ENCODE results near the gene SH3BP5.

The SH3BP5 gene

GRCh38 chr3:15330031-15330596, 2.3 kb downstream of the SH3BP5 start:
- H2BK12ac ChIP-seq (ENCODE audit: low read length), result no peak overlapping the region
- H3K4me1 ChIP-seq (ENCODE audit: control insufficient read depth in 2 of 2, insufficient read depth in 1 of 2, low read depth in 1 of 2, low read length in 2 of 2), result peaks cover 10 to 11% of the 10 kb centered on the region in 2 donors
- no peak overlapping the region for H4K91ac ChIP-seq (ENCODE audit: low read depth, low read length, poor library complexity)
- H2BK15ac ChIP-seq (ENCODE audit: low read length), result no peak overlapping the region
- H3K27ac ChIP-seq (replicated peaks; ENCODE audit: low read length), result no peak overlapping the region
- H2BK5ac ChIP-seq (ENCODE audit: low read length), result no peak overlapping the region
- no peak overlapping the region for H3K4ac ChIP-seq (ENCODE audit: low read length)
- no peak for DNase-seq (ENCODE audit: low spot score)
- H3K27me3 ChIP-seq (ENCODE audit: control insufficient read depth in 3 of 3, insufficient read depth in 3 of 3, low read depth in 1 of 3, low read length in 3 of 3), result peaks cover 0 to 32% (median 16%) of the 10 kb centered on the region in 3 experiments
- no peak overlapping the region for H3K4me3 ChIP-seq (ENCODE audit: low read length in 2 of 2)
- H3K14ac ChIP-seq (ENCODE audit: low read length), result no peak overlapping the region
- no peak overlapping the region for H2AK5ac ChIP-seq (ENCODE audit: low read depth, low read length)
- H3K79me1 ChIP-seq (ENCODE audit: low read depth, low read length), result no peaks in the 10 kb centered on the region
- H3K4me2 ChIP-seq (ENCODE audit: insufficient read depth, low read length, poor library complexity, severe bottlenecking), result no peak overlapping the region
- no peak overlapping the region for H4K8ac ChIP-seq (ENCODE audit: low read depth, low read length)
- H3K9ac ChIP-seq (ENCODE audit: low read depth, low read length, poor library complexity), result no peak overlapping the region
- H3K36me3 ChIP-seq (replicated peaks in 1 of 2; ENCODE audit: control insufficient read depth in 2 of 2, insufficient read depth in 2 of 2, low read length in 2 of 2), result no peaks in the 10 kb centered on the region
- no CpG with 5 or more reads among the region's 10 CpGs for WGBS, 2 donors (ENCODE audit: extremely low coverage in 2 of 2, insufficient read length in 2 of 2, insufficient replicate concordance in 1 of 2)
- H2AFZ ChIP-seq (ENCODE audit: low read length), result peak overlapping the region; percentile 31
- no peaks in the 10 kb centered on the region for H3K9me3 ChIP-seq (replicated peaks in 1 of 2; ENCODE audit: control insufficient read depth in 2 of 2, insufficient read depth in 1 of 2, low read depth in 1 of 2, low read length in 2 of 2)
- H2BK120ac ChIP-seq (ENCODE audit: low read depth, low read length), result no peak overlapping the region
- no peak overlapping the region for H3K23ac ChIP-seq (ENCODE audit: low read depth, low read length, poor library complexity)
- H3K18ac ChIP-seq (ENCODE audit: low read length), result no peak overlapping the region

- Histone ChIP-seq H3K23ac (ENCODE audit: low read depth, low read length, poor library complexity) (no peak overlapping the region), H2AFZ (ENCODE audit: low read length) (peak overlapping the region; percentile 31), H3K14ac (ENCODE audit: low read length) (no peak overlapping the region), H3K4me1 (ENCODE audit: control insufficient read depth in 2 of 2, insufficient read depth in 1 of 2, low read depth in 1 of 2, low read length in 2 of 2) (peaks cover 10 to 15% of the 10 kb centered on the region in 2 donors), H2BK12ac (ENCODE audit: low read length) (no peak overlapping the region), H3K79me1 (ENCODE audit: low read depth, low read length) (no peaks in the 10 kb centered on the region), H3K9ac (ENCODE audit: low read depth, low read length, poor library complexity) (no peak overlapping the region), H4K8ac (ENCODE audit: low read depth, low read length) (no peak overlapping the region), H2BK120ac (ENCODE audit: low read depth, low read length) (no peak overlapping the region), H3K4me2 (ENCODE audit: insufficient read depth, low read length, poor library complexity, severe bottlenecking) (no peak overlapping the region), H3K27me3 (ENCODE audit: control insufficient read depth in 3 of 3, insufficient read depth in 3 of 3, low read depth in 1 of 3, low read length in 3 of 3) (peaks cover 0 to 32% (median 16%) of the 10 kb centered on the region in 3 experiments), H4K91ac (ENCODE audit: low read depth, low read length, poor library complexity) (no peak overlapping the region), H2BK15ac (ENCODE audit: low read length) (no peak overlapping the region), H3K18ac (ENCODE audit: low read length) (no peak overlapping the region), H2BK5ac (ENCODE audit: low read length) (no peak overlapping the region), H3K27ac (replicated peaks; ENCODE audit: low read length) (no peak overlapping the region), H2AK5ac (ENCODE audit: low read depth, low read length) (no peak overlapping the region), H3K4ac (ENCODE audit: low read length) (no peak overlapping the region), H3K36me3 (replicated peaks in 1 of 2; ENCODE audit: control insufficient read depth in 2 of 2, insufficient read depth in 2 of 2, low read length in 2 of 2) (no peaks in the 10 kb centered on the region), H3K9me3 (replicated peaks in 1 of 2; ENCODE audit: control insufficient read depth in 2 of 2, insufficient read depth in 1 of 2, low read depth in 1 of 2, low read length in 2 of 2) (no peaks in the 10 kb centered on the region), H3K4me3 (ENCODE audit: low read length in 2 of 2) (no peak overlapping the region)
- WGBS, 2 donors (ENCODE audit: extremely low coverage in 2 of 2, insufficient read length in 2 of 2, insufficient replicate concordance in 1 of 2), result no CpG with 5 or more reads among the region's 11 CpGs
- no peak for DNase-seq (ENCODE audit: low spot score)
Observed at GRCh38 chr3:15329046-15330005, 3.1 kb downstream of the SH3BP5 start.

GRCh38 chr3:15327941-15328340, 4.4 kb downstream of the SH3BP5 start:
- H2BK120ac ChIP-seq (ENCODE audit: low read depth, low read length), result no peak overlapping the region
- no peak overlapping the region for H3K4me3 ChIP-seq (ENCODE audit: low read length in 2 of 2)
- H2AFZ ChIP-seq (ENCODE audit: low read length), result no peak overlapping the region
- no peak overlapping the region for H3K18ac ChIP-seq (ENCODE audit: low read length)
- no CpG with 5 or more reads among the region's 7 CpGs for WGBS, 2 donors (ENCODE audit: extremely low coverage in 2 of 2, insufficient read length in 2 of 2, insufficient replicate concordance in 1 of 2)
- no peak overlapping the region for H3K27ac ChIP-seq (replicated peaks; ENCODE audit: low read length)
- no peak overlapping the region for H3K4me2 ChIP-seq (ENCODE audit: insufficient read depth, low read length, poor library complexity, severe bottlenecking)
- no peak overlapping the region for H4K91ac ChIP-seq (ENCODE audit: low read depth, low read length, poor library complexity)
- H3K9ac ChIP-seq (ENCODE audit: low read depth, low read length, poor library complexity), result no peak overlapping the region
- H2AK5ac ChIP-seq (ENCODE audit: low read depth, low read length), result no peak overlapping the region
- H3K79me1 ChIP-seq (ENCODE audit: low read depth, low read length), result no peaks in the 10 kb centered on the region
- H2BK12ac ChIP-seq (ENCODE audit: low read length), result no peak overlapping the region
- no peak overlapping the region for H3K14ac ChIP-seq (ENCODE audit: low read length)
- H3K9me3 ChIP-seq (replicated peaks in 1 of 2; ENCODE audit: control insufficient read depth in 2 of 2, insufficient read depth in 1 of 2, low read depth in 1 of 2, low read length in 2 of 2), result no peaks in the 10 kb centered on the region
- H4K8ac ChIP-seq (ENCODE audit: low read depth, low read length), result no peak overlapping the region
- no peak overlapping the region for H2BK5ac ChIP-seq (ENCODE audit: low read length)
- no peak for DNase-seq (ENCODE audit: low spot score)
- H2BK15ac ChIP-seq (ENCODE audit: low read length), result no peak overlapping the region
- H3K27me3 ChIP-seq (ENCODE audit: control insufficient read depth in 3 of 3, insufficient read depth in 3 of 3, low read depth in 1 of 3, low read length in 3 of 3), result peaks cover 0 to 20% (median 10%) of the 10 kb centered on the region in 3 experiments
- no peak overlapping the region for H3K4ac ChIP-seq (ENCODE audit: low read length)
- H3K36me3 ChIP-seq (replicated peaks in 1 of 2; ENCODE audit: control insufficient read depth in 2 of 2, insufficient read depth in 2 of 2, low read length in 2 of 2), result no peaks in the 10 kb centered on the region
- H3K23ac ChIP-seq (ENCODE audit: low read depth, low read length, poor library complexity), result no peak overlapping the region
- peaks cover 10 to 16% of the 10 kb centered on the region in 2 donors for H3K4me1 ChIP-seq (ENCODE audit: control insufficient read depth in 2 of 2, insufficient read depth in 1 of 2, low read depth in 1 of 2, low read length in 2 of 2)

DNA sequence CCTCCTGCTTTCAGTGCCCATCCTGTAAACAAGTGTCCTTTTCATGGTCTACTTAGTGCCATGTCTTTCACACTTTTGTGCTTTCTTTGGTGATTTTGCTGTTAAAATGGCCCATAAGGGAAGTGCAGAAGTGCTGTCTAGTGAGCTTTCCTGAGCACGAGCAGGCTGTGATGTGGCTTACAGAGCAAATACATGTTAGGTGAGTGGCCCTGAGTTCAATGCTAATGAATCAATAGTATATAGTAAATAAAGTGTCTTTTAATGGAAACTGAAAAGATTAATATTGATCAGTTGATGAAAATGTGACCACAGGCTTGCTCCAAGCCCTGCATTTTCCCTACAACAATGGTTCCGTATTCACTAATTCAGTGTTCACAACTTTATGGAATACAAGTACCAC, 5.7 kb downstream of the SH3BP5 start:
- Histone ChIP-seq H3K27me3 (ENCODE audit: control insufficient read depth in 3 of 3, insufficient read depth in 3 of 3, low read depth in 1 of 3, low read length in 3 of 3) (peaks cover 0 to 14% (median 2%) of the 10 kb centered on the region in 3 experiments), H3K4me1 (ENCODE audit: control insufficient read depth in 2 of 2, insufficient read depth in 1 of 2, low read depth in 1 of 2, low read length in 2 of 2) (peaks cover 7 to 12% of the 10 kb centered on the region in 2 donors), H2BK5ac (ENCODE audit: low read length) (no peak overlapping the region)

More for the DNA sequence above, 5.7 kb downstream of the SH3BP5 start:
- Histone ChIP-seq H2BK15ac (ENCODE audit: low read length) (no peak overlapping the region), H3K4ac (ENCODE audit: low read length) (no peak overlapping the region), H3K27ac (replicated peaks; ENCODE audit: low read length) (no peak overlapping the region), H2AFZ (ENCODE audit: low read length) (no peak overlapping the region), H4K91ac (ENCODE audit: low read depth, low read length, poor library complexity) (no peak overlapping the region), H3K14ac (ENCODE audit: low read length) (no peak overlapping the region), H3K4me3 (ENCODE audit: low read length in 2 of 2) (no peak overlapping the region), H3K36me3 (replicated peaks in 1 of 2; ENCODE audit: control insufficient read depth in 2 of 2, insufficient read depth in 2 of 2, low read length in 2 of 2) (no peaks in the 10 kb centered on the region), H3K9ac (ENCODE audit: low read depth, low read length, poor library complexity) (peak overlapping the region; percentile 56), H3K23ac (ENCODE audit: low read depth, low read length, poor library complexity) (no peak overlapping the region), H3K9me3 (replicated peaks in 1 of 2; ENCODE audit: control insufficient read depth in 2 of 2, insufficient read depth in 1 of 2, low read depth in 1 of 2, low read length in 2 of 2) (no peaks in the 10 kb centered on the region), H4K8ac (ENCODE audit: low read depth, low read length) (peak overlapping the region; percentile 74), H2BK120ac (ENCODE audit: low read depth, low read length) (no peak overlapping the region), H3K4me2 (ENCODE audit: insufficient read depth, low read length, poor library complexity, severe bottlenecking) (no peak overlapping the region), H3K79me1 (ENCODE audit: low read depth, low read length) (no peaks in the 10 kb centered on the region), H2BK12ac (ENCODE audit: low read length) (no peak overlapping the region), H3K18ac (ENCODE audit: low read length) (no peak overlapping the region), H2AK5ac (ENCODE audit: low read depth, low read length) (no peak overlapping the region)
- DNase-seq (ENCODE audit: low spot score), result no peak
- WGBS, 2 donors (ENCODE audit: extremely low coverage in 2 of 2, insufficient read length in 2 of 2, insufficient replicate concordance in 1 of 2), result no CpG with 5 or more reads among the region's 2 CpGs
